ENCODE measurements around the gene SPATA21. TPM values are rescaled to one million over a fixed set of nuclear protein-coding genes. Genes with fewer than 3 reads are reported as not detected.
"Not testable (repeated sequence)": the region's sequence is repeated elsewhere in the genome, so short reads cannot be mapped to it uniquely, and the experiment has no call there.

Gene SPATA21
- total RNA-seq, 1 donor from 2014 or later, result not detected

GRCh38 chr1:16464917-16465625, 27.8 kb upstream of the SPATA21 start:
- Mint-ChIP-seq H3K4me1 (no peaks in the 10 kb centered on the region), H3K9me3 (no peaks in the 10 kb centered on the region), H3K27me3 (no peaks in the 10 kb centered on the region), H3K36me3 (ENCODE audit: low read depth) (peaks cover 47% of the 10 kb centered on the region), H3K27ac (no peak overlapping the region), H3K4me3 (no peak overlapping the region)
- ChIA-PET POLR2A (interaction anchor here (0.6 kb wide), 1 partner anchor 981 kb away, joined by 5 read pairs; no protein-coding TSS in a partner anchor), CTCF (no interaction called here)
- intact Hi-C loops (cut with micrococcal nuclease), result no loop called here
- ATAC-seq (ENCODE audit: low read depth), result no peak
- TF ChIP-seq, protein P1, sequence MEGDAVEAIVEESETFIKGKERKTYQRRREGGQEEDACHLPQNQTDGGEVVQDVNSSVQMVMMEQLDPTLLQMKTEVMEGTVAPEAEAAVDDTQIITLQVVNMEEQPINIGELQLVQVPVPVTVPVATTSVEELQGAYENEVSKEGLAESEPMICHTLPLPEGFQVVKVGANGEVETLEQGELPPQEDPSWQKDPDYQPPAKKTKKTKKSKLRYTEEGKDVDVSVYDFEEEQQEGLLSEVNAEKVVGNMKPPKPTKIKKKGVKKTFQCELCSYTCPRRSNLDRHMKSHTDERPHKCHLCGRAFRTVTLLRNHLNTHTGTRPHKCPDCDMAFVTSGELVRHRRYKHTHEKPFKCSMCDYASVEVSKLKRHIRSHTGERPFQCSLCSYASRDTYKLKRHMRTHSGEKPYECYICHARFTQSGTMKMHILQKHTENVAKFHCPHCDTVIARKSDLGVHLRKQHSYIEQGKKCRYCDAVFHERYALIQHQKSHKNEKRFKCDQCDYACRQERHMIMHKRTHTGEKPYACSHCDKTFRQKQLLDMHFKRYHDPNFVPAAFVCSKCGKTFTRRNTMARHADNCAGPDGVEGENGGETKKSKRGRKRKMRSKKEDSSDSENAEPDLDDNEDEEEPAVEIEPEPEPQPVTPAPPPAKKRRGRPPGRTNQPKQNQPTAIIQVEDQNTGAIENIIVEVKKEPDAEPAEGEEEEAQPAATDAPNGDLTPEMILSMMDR (IDR thresholded peaks at IDR 0.05), result no peak
- no peak for DNase-seq

GRCh38 chr1:16462773-16463330, 25.6 kb upstream of the SPATA21 start:
- TF ChIP-seq, protein P1 (IDR thresholded peaks at IDR 0.05), result no peak
- no peaks in the 10 kb centered on the region for H3K9me3 Mint-ChIP-seq
- ATAC-seq (ENCODE audit: low read depth) (no peak), DNase-seq (no peak)
- H3K4me1 Mint-ChIP-seq, result no peaks in the 10 kb centered on the region
- ChIA-PET CTCF (no interaction called here), POLR2A (no interaction called here)
- H3K27me3 Mint-ChIP-seq, result no peaks in the 10 kb centered on the region
- peak overlapping the region; percentile 30 for H3K27ac Mint-ChIP-seq
- H3K36me3 Mint-ChIP-seq (ENCODE audit: low read depth), result peaks cover 65% of the 10 kb centered on the region
- intact Hi-C loops (cut with micrococcal nuclease), result no loop called here
- no peak overlapping the region for H3K4me3 Mint-ChIP-seq

DNA sequence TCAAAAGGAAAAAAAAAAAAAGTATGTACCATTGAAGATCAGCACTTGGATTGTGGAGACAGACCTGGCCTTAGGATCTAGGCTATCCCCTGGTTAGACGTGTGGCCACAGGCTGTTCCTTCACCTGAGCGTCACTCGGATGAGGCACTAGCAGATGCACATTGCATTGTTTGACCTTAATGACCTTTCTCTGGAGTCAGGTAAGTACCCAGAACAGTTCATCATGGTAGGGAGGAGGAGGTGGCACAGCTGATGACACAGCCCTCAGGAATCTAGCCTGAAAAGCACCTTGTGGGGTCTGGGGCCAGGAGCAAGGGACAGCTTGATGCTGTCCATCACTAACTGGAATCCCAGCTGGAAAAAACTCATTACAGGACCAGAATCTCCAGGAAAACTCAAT, 24.5 kb upstream of the SPATA21 start:
- peak overlapping the region; percentile 53 for H3K27ac Mint-ChIP-seq
- no peak overlapping the region for H3K4me3 Mint-ChIP-seq
- H3K27me3 Mint-ChIP-seq, result no peaks in the 10 kb centered on the region
- DNase-seq, result no peak
- intact Hi-C loops (cut with micrococcal nuclease), result no loop called here
- H3K9me3 Mint-ChIP-seq, result no peaks in the 10 kb centered on the region
- ChIA-PET POLR2A (interaction anchor here (0.6 kb wide), 2 partner anchors 38 to 72 kb away, joined by 3 read pairs; no protein-coding TSS in a partner anchor), CTCF (no interaction called here)
- TF ChIP-seq, protein P1 (IDR thresholded peaks at IDR 0.05), result no peak
- no peaks in the 10 kb centered on the region for H3K4me1 Mint-ChIP-seq
- no peak for ATAC-seq (ENCODE audit: low read depth)
- peaks cover 68% of the 10 kb centered on the region for H3K36me3 Mint-ChIP-seq (ENCODE audit: low read depth)

- no peak for ATAC-seq (ENCODE audit: low read depth)
- POLR2A ChIA-PET, result interaction anchor here (0.6 kb wide), 1 partner anchor 57 kb away, joined by 4 read pairs; no protein-coding TSS in a partner anchor
- CTCF ChIA-PET, result no interaction called here
- H3K27ac Mint-ChIP-seq, result no peak overlapping the region
- intact Hi-C loops (cut with micrococcal nuclease), result no loop called here
- H3K4me3 Mint-ChIP-seq, result no peak overlapping the region
- no peaks in the 10 kb centered on the region for H3K9me3 Mint-ChIP-seq
- H3K36me3 Mint-ChIP-seq (ENCODE audit: low read depth), result peaks cover 79% of the 10 kb centered on the region
- DNase-seq, result no peak
- H3K27me3 Mint-ChIP-seq, result no peaks in the 10 kb centered on the region
- TF ChIP-seq, protein P1 (IDR thresholded peaks at IDR 0.05), result no peak
- no peaks in the 10 kb centered on the region for H3K4me1 Mint-ChIP-seq
Measured at GRCh38 chr1:16459352-16459925, 22.2 kb upstream of the SPATA21 start.

DNA sequence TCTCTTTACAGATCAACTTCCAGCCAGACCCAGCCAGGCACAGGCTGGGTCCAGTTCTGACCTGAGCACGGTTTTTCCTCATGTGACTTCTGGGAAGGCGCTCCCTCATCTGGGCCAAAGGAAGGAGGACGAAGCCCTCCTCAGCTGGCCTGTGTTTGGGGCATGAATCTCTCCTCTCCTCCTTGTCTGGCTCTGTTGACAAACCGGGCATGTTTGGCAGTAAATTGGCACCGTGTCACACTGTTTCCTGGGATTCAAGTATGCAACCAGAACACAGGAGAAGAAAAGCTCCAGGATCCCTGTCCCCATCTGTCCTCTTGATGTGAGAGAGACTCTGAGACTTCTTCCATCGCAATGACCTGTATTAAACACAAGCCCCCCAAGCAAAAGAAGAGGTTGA, 21.6 kb upstream of the SPATA21 start:
- H3K27ac Mint-ChIP-seq, result no peak overlapping the region
- TF ChIP-seq, protein P1 (IDR thresholded peaks at IDR 0.05), result no peak
- no peaks in the 10 kb centered on the region for H3K4me1 Mint-ChIP-seq
- intact Hi-C loops (cut with micrococcal nuclease), result no loop called here
- DNase-seq, result no peak
- H3K4me3 Mint-ChIP-seq, result no peak overlapping the region
- H3K27me3 Mint-ChIP-seq, result no peaks in the 10 kb centered on the region
- CTCF ChIA-PET, result no interaction called here
- POLR2A ChIA-PET, result interaction anchor here (0.7 kb wide), 1 partner anchor 92 kb away, joined by 3 read pairs; the partner anchor contains the start of gene SZRD1
- no peak for ATAC-seq (ENCODE audit: low read depth)
- H3K36me3 Mint-ChIP-seq (ENCODE audit: low read depth), result peaks cover 80% of the 10 kb centered on the region
- H3K9me3 Mint-ChIP-seq, result no peaks in the 10 kb centered on the region

DNA sequence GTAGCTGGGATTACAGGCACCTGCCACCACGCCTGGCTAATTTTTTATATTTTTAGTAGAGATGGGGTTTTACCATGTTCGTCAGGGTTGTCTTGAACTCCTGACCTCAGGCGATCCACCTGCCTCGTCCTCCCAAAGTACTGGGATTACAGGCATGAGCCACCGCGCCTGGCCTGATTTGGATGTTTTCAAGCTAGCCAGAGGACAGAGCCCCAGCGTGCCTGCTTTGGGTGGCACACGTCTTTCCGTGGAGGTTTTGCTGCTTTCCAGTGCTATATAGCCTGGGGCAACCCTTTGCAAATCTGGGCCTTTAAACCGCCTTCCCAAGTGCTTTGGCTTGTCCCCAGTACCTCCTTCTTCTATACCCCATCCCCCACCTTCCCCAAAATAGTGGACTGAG, 18.9 kb upstream of the SPATA21 start:
- peaks cover 11% of the 10 kb centered on the region for H3K4me1 Mint-ChIP-seq
- intact Hi-C loops (cut with micrococcal nuclease); H3K4me3 Mint-ChIP-seq; H3K27me3 Mint-ChIP-seq; DNase-seq; ATAC-seq (ENCODE audit: low read depth); H3K27ac Mint-ChIP-seq; POLR2A ChIA-PET; CTCF ChIA-PET; H3K9me3 Mint-ChIP-seq: not testable (repeated sequence)
- H3K36me3 Mint-ChIP-seq (ENCODE audit: low read depth), result peaks cover 84% of the 10 kb centered on the region

- Mint-ChIP-seq H3K4me1 (peaks cover 18% of the 10 kb centered on the region), H3K36me3 (ENCODE audit: low read depth) (peaks cover 85% of the 10 kb centered on the region), H3K27ac (peak overlapping the region; percentile 61)
- ATAC-seq (ENCODE audit: low read depth); H3K27me3 Mint-ChIP-seq; H3K9me3 Mint-ChIP-seq; intact Hi-C loops (cut with micrococcal nuclease); DNase-seq; H3K4me3 Mint-ChIP-seq; CTCF ChIA-PET; POLR2A ChIA-PET: not testable (repeated sequence)
Measured at GRCh38 chr1:16454909-16455308, 17.7 kb upstream of the SPATA21 start.
